ENCODE results near the gene EXOSC1. TPM values are rescaled to one million over a fixed set of nuclear protein-coding genes. Genes with fewer than 3 reads are reported as not detected.

EXOSC1 gene
- total and polyA plus RNA-seq, 4 donors, result 11.2 to 25.9 (median 14.5) TPM

DNA sequence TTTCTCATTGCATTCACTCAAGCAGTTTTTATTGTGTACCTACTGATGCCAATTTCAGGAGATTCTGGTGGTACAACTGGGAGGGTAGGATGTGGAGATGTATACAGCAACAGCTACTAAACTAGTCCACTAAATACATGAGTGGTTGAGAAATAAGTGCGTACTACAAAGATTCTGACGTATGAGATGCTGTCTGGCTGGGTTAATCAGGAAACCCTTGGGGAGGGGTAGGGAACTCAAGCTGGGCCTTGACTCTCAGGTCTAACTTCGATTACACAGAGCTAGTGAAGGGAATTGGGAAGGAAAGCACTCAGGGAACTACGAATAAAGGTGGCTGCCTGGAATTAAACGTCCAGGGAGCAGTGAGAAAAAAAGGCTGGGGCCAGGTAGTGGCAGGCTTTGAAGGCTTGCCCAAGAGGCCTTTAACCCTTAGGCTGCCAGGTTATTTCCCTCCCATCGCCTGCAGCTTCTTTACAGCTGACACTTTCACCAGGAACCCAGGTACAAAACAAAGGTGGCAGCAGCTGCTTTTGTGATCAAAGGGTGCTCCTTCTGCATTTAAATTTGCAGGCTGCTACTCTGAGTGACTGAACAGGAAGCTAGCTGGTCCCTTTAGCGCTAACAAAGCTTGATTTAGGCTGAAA is 49.2 kb upstream of the EXOSC1 start:
- Histone ChIP-seq H3K9me3 (ENCODE audit: control insufficient read depth in 4 of 4, low read length in 3 of 4) (no peaks in the 10 kb centered on the region), H3K9ac (ENCODE audit: low read depth in 1 of 2, low read length in 2 of 2) (no peak overlapping the region), H3K4me3 (ENCODE audit: low read depth in 1 of 3, low read length in 3 of 3) (no peak overlapping the region), H3K36me3 (ENCODE audit: control insufficient read depth in 4 of 4, insufficient read depth in 3 of 4, low read depth in 1 of 4, low read length in 3 of 4) (no peaks in the 10 kb centered on the region), H3K27me3 (ENCODE audit: control insufficient read depth in 4 of 4, insufficient read depth in 4 of 4, low read length in 3 of 4) (no peaks in the 10 kb centered on the region), H3K27ac (ENCODE audit: low read depth in 1 of 2, low read length in 2 of 2) (no peak overlapping the region), H3K4me1 (ENCODE audit: control insufficient read depth in 4 of 4, insufficient read depth in 4 of 4, low read length in 3 of 4) (peaks cover 0 to 17% (median 13%) of the 10 kb centered on the region in 4 donors)
- no peak for DNase-seq (ENCODE audit: low spot score)
- TF ChIP-seq SP1 (IDR thresholded peaks at IDR 0.05) (no peak), RAD21 (IDR thresholded peaks at IDR 0.05) (no peak), YY1 (IDR thresholded peaks at IDR 0.05) (no peak), HNF4G (IDR thresholded peaks at IDR 0.05) (no peak), REST (IDR thresholded peaks at IDR 0.05) (no peak), RXRA (IDR thresholded peaks at IDR 0.05) (no peak), GABPA (IDR thresholded peaks at IDR 0.05 in 1 of 2, conservative IDR thresholded peaks at IDR 0.05 in 1 of 2) (no peak), JUND (IDR thresholded peaks at IDR 0.05) (no peak), ATF3 (IDR thresholded peaks at IDR 0.05) (no peak), TAF1 (conservative IDR thresholded peaks at IDR 0.05) (no peak), NR2F2 (IDR thresholded peaks at IDR 0.05) (no peak), HNF4A (conservative IDR thresholded peaks at IDR 0.05) (no peak)
- TF ChIP-seq, protein P1, sequence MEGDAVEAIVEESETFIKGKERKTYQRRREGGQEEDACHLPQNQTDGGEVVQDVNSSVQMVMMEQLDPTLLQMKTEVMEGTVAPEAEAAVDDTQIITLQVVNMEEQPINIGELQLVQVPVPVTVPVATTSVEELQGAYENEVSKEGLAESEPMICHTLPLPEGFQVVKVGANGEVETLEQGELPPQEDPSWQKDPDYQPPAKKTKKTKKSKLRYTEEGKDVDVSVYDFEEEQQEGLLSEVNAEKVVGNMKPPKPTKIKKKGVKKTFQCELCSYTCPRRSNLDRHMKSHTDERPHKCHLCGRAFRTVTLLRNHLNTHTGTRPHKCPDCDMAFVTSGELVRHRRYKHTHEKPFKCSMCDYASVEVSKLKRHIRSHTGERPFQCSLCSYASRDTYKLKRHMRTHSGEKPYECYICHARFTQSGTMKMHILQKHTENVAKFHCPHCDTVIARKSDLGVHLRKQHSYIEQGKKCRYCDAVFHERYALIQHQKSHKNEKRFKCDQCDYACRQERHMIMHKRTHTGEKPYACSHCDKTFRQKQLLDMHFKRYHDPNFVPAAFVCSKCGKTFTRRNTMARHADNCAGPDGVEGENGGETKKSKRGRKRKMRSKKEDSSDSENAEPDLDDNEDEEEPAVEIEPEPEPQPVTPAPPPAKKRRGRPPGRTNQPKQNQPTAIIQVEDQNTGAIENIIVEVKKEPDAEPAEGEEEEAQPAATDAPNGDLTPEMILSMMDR (IDR thresholded peaks at IDR 0.05; ENCODE audit: low read depth, low read length, missing input control), result no peak
- 60% methylated on average over 7 of the region's 7 CpGs for WGBS

DNA sequence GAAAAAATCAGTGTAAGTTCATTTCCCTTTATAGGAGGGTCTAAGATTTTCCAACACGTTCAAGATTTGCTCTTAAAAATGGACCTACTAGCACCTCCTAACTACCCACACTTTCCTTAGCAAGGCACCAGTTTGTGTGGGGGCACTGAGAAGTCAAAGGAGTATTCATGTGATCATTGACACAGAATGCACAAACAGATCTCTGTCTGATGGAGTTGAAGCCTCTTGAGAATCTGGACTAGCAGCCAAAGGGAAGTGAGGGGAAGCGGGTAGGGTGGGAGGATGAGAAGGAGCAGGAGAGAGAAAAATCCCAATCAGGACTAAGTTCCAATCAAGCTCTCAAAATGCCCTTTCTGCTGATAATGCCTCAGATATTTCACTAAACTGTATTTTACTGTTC is 48.3 kb upstream of the EXOSC1 start:
- Histone ChIP-seq H3K27me3 (ENCODE audit: control insufficient read depth in 4 of 4, insufficient read depth in 4 of 4, low read length in 3 of 4) (no peaks in the 10 kb centered on the region), H3K27ac (ENCODE audit: low read depth in 1 of 2, low read length in 2 of 2) (no peak overlapping the region), H3K36me3 (ENCODE audit: control insufficient read depth in 4 of 4, insufficient read depth in 3 of 4, low read depth in 1 of 4, low read length in 3 of 4) (no peaks in the 10 kb centered on the region), H3K9ac (ENCODE audit: low read depth in 1 of 2, low read length in 2 of 2) (no peak overlapping the region), H3K9me3 (ENCODE audit: control insufficient read depth in 4 of 4, low read length in 3 of 4) (no peaks in the 10 kb centered on the region), H3K4me3 (ENCODE audit: low read depth in 1 of 3, low read length in 3 of 3) (no peak overlapping the region), H3K4me1 (ENCODE audit: control insufficient read depth in 4 of 4, insufficient read depth in 4 of 4, low read length in 3 of 4) (peaks cover 0 to 12% (median 9%) of the 10 kb centered on the region in 4 donors)
- 62% methylated on average over 2 of the region's 2 CpGs for WGBS
- TF ChIP-seq FOXA2 (IDR thresholded peaks at IDR 0.05) (no peak), JUND (IDR thresholded peaks at IDR 0.05) (no peak), NR2F2 (IDR thresholded peaks at IDR 0.05) (no peak), HNF4G (IDR thresholded peaks at IDR 0.05) (no peak), TAF1 (conservative IDR thresholded peaks at IDR 0.05) (no peak), HNF4A (conservative IDR thresholded peaks at IDR 0.05) (no peak), RXRA (IDR thresholded peaks at IDR 0.05) (no peak), ATF3 (IDR thresholded peaks at IDR 0.05) (no peak), FOXA1 (IDR thresholded peaks at IDR 0.05) (no peak), SP1 (IDR thresholded peaks at IDR 0.05) (no peak), YY1 (IDR thresholded peaks at IDR 0.05) (no peak), RAD21 (IDR thresholded peaks at IDR 0.05) (no peak), EGR1 (IDR thresholded peaks at IDR 0.05; ENCODE audit: low read depth in 2 of 2) (no peak)
- TF ChIP-seq, protein P2, sequence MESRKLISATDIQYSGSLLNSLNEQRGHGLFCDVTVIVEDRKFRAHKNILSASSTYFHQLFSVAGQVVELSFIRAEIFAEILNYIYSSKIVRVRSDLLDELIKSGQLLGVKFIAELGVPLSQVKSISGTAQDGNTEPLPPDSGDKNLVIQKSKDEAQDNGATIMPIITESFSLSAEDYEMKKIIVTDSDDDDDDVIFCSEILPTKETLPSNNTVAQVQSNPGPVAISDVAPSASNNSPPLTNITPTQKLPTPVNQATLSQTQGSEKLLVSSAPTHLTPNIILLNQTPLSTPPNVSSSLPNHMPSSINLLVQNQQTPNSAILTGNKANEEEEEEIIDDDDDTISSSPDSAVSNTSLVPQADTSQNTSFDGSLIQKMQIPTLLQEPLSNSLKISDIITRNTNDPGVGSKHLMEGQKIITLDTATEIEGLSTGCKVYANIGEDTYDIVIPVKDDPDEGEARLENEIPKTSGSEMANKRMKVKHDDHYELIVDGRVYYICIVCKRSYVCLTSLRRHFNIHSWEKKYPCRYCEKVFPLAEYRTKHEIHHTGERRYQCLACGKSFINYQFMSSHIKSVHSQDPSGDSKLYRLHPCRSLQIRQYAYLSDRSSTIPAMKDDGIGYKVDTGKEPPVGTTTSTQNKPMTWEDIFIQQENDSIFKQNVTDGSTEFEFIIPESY (IDR thresholded peaks at IDR 0.05), result no peak
- TF ChIP-seq, protein P3, sequence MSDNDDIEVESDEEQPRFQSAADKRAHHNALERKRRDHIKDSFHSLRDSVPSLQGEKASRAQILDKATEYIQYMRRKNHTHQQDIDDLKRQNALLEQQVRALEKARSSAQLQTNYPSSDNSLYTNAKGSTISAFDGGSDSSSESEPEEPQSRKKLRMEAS (IDR thresholded peaks at IDR 0.05), result no peak
- TF ChIP-seq, protein P1 (IDR thresholded peaks at IDR 0.05; ENCODE audit: low read depth, low read length, missing input control), result no peak
- DNase-seq (ENCODE audit: low spot score), result no peak

Data from liver (tissue), 9 donors.